Stimulated activated CD4-positive, alpha-beta T cell treated with anti-CD3 and anti-CD28 coated beads, Interleukin-1b, Interleukin-23, amount 100 ng/mL, for 48 hours (primary cell): ENCODE data around the gene CREB3L2.
"Not testable (repeated sequence)": the region's sequence is repeated elsewhere in the genome, so short reads cannot be mapped to it uniquely, and the experiment has no call there.

Experiments used
- DNase-seq: peaks from one replicate; pipeline ENCODE4 v3.0.0-alpha.2; 2020

Gene CREB3L2

GRCh38 chr7:137865764-137866163, 136.1 kb downstream of the CREB3L2 start:
- DNase-seq, result no peak

GRCh38 chr7:137862964-137863363, 138.9 kb downstream of the CREB3L2 start:
- no peak for DNase-seq

- no peak for DNase-seq
These were observed 139.5 kb downstream of the CREB3L2 start for GRCh38 chr7:137862358-137862757.

- DNase-seq, result no peak
These were observed 141.3 kb downstream of the CREB3L2 start for GRCh38 chr7:137860542-137860941.

- DNase-seq, result no peak
These were observed 148.8 kb downstream of the CREB3L2 start for GRCh38 chr7:137853053-137853452.

GRCh38 chr7:137852108-137852507, 149.8 kb downstream of the CREB3L2 start:
- no peak for DNase-seq

GRCh38 chr7:137850972-137851945, 150.6 kb downstream of the CREB3L2 start:
- DNase-seq, result no peak

- no peak for DNase-seq
These were observed 151.3 kb downstream of the CREB3L2 start for GRCh38 chr7:137850571-137850970.

GRCh38 chr7:137848095-137848494, 153.8 kb downstream of the CREB3L2 start:
- no peak for DNase-seq

GRCh38 chr7:137847568-137848050, 154.3 kb downstream of the CREB3L2 start:
- DNase-seq, result no peak

- no peak for DNase-seq
These were observed 154.9 kb downstream of the CREB3L2 start, which contains the start of gene DGKI for GRCh38 chr7:137846827-137847567. Gene DGKI, minus strand, starts transcription at chr7:137846974.

- no peak for DNase-seq
These were observed 155.4 kb downstream of the CREB3L2 start for GRCh38 chr7:137846549-137846826.

- no peak for DNase-seq
These were observed 157.0 kb downstream of the CREB3L2 start for GRCh38 chr7:137844677-137845425.

GRCh38 chr7:137839903-137840779, 161.7 kb downstream of the CREB3L2 start:
- no peak for DNase-seq

- no peak for DNase-seq
These were observed 163.1 kb downstream of the CREB3L2 start for GRCh38 chr7:137838706-137839315.

GRCh38 chr7:137836541-137836940, 165.3 kb downstream of the CREB3L2 start:
- no peak for DNase-seq

GRCh38 chr7:137836113-137836509, 165.8 kb downstream of the CREB3L2 start:
- DNase-seq, result no peak

- DNase-seq, result no peak
These were observed 166.3 kb downstream of the CREB3L2 start for GRCh38 chr7:137835486-137836112.

- no peak for DNase-seq
These were observed 167.3 kb downstream of the CREB3L2 start for GRCh38 chr7:137834552-137834951.

- DNase-seq, result not testable (repeated sequence)
These were observed 168.9 kb downstream of the CREB3L2 start for GRCh38 chr7:137832990-137833389.

GRCh38 chr7:137832382-137832781, 169.5 kb downstream of the CREB3L2 start:
- no peak for DNase-seq
